ENCODE data around the gene PPP1R12C. TPM values are rescaled to one million over a fixed set of nuclear protein-coding genes. Genes with fewer than 3 reads are reported as not detected.

PPP1R12C gene
- total RNA-seq, 1 donor from 2014 or later: 228 TPM

GRCh38 chr19:55078996-55079395 lies 38.4 kb downstream of the PPP1R12C start:
- H3K27me3 ChIP-seq (ENCODE audit: low read depth): peaks cover 92% of the 10 kb centered on the region
- no peak for TF ChIP-seq CTCF (IDR thresholded peaks at IDR 0.05; ENCODE audit: borderline replicate concordance)
- no peak overlapping the region for H3K27ac ChIP-seq (replicated peaks)
- H3K4me1 ChIP-seq: peaks cover 28% of the 10 kb centered on the region
- no peaks in the 10 kb centered on the region for H3K36me3 ChIP-seq
- DNase-seq: no peak
- no peak overlapping the region for H3K4me3 ChIP-seq
- H3K9me3 ChIP-seq (replicated peaks): no peaks in the 10 kb centered on the region
- intact Hi-C loops (cut with micrococcal nuclease): no loop called here

GRCh38 chr19:55077106-55077505 lies 40.3 kb downstream of the PPP1R12C start:
- no peak for TF ChIP-seq CTCF (IDR thresholded peaks at IDR 0.05; ENCODE audit: borderline replicate concordance)
- Histone ChIP-seq H3K27ac (replicated peaks) (no peak overlapping the region), H3K9me3 (replicated peaks) (peaks cover 6% of the 10 kb centered on the region), H3K4me1 (peaks cover 24% of the 10 kb centered on the region), H3K4me3 (no peak overlapping the region), H3K36me3 (no peaks in the 10 kb centered on the region), H3K27me3 (ENCODE audit: low read depth) (peaks cover 92% of the 10 kb centered on the region)
- no peak for DNase-seq
- intact Hi-C loops (cut with micrococcal nuclease): no loop called here

- no peak overlapping the region for H3K4me3 ChIP-seq
Observed at GRCh38 chr19:55076321-55076720, 41.1 kb downstream of the PPP1R12C start.

GRCh38 chr19:55075371-55075998 lies 42.0 kb downstream of the PPP1R12C start, which contains the start of gene EPS8L1:
EPS8L1 (plus strand) TSS chr19:55075869; CDS start chr19:55076445, 576 bp downstream.
- DNase-seq: no peak

More at GRCh38 chr19:55076321-55076720, 41.1 kb downstream of the PPP1R12C start:
- Histone ChIP-seq H3K4me1 (peaks cover 16% of the 10 kb centered on the region), H3K9me3 (replicated peaks) (peaks cover 6% of the 10 kb centered on the region), H3K27me3 (ENCODE audit: low read depth) (peaks cover 92% of the 10 kb centered on the region), H3K27ac (replicated peaks) (no peak overlapping the region), H3K36me3 (no peaks in the 10 kb centered on the region)
- TF ChIP-seq CTCF (IDR thresholded peaks at IDR 0.05; ENCODE audit: borderline replicate concordance): no peak
- DNase-seq: no peak
- intact Hi-C loops (cut with micrococcal nuclease): no loop called here

GRCh38 chr19:55071913-55072312 lies 45.5 kb downstream of the PPP1R12C start:
- no peaks in the 10 kb centered on the region for H3K36me3 ChIP-seq
- H3K4me1 ChIP-seq: peaks cover 7% of the 10 kb centered on the region
- no peak for TF ChIP-seq CTCF (IDR thresholded peaks at IDR 0.05; ENCODE audit: borderline replicate concordance)
- H3K27me3 ChIP-seq (ENCODE audit: low read depth): peaks cover 97% of the 10 kb centered on the region
- peaks cover 6% of the 10 kb centered on the region for H3K9me3 ChIP-seq (replicated peaks)
- H3K4me3 ChIP-seq: no peak overlapping the region
- H3K27ac ChIP-seq (replicated peaks): no peak overlapping the region
- no peak for DNase-seq
- intact Hi-C loops (cut with micrococcal nuclease): no loop called here

More at GRCh38 chr19:55075371-55075998, 42.0 kb downstream of the PPP1R12C start, which contains the start of gene EPS8L1:
- Histone ChIP-seq H3K9me3 (replicated peaks) (peaks cover 6% of the 10 kb centered on the region), H3K27ac (replicated peaks) (no peak within 1 kb of the TSS), H3K27me3 (ENCODE audit: low read depth) (peaks cover 92% of the 10 kb centered on the region), H3K36me3 (no peaks in the 10 kb centered on the region), H3K4me1 (peaks cover 7% of the 10 kb centered on the region), H3K4me3 (no peak within 1 kb of the TSS)
- no peak for TF ChIP-seq CTCF (IDR thresholded peaks at IDR 0.05; ENCODE audit: borderline replicate concordance)
- intact Hi-C loops (cut with micrococcal nuclease): no loop called here

Measured in left ventricle myocardium inferior (tissue), 1 donor.